ENCODE measurements around the gene FCRL1.

The FCRL1 gene

GRCh38 chr1:157774412-157774811, 45.5 kb downstream of the FCRL1 start:
- no peak overlapping the region for H3K27ac Mint-ChIP-seq
- no peaks in the 10 kb centered on the region for H3K36me3 Mint-ChIP-seq (ENCODE audit: low read depth)
- H3K27me3 Mint-ChIP-seq, result peaks cover 12% of the 10 kb centered on the region
- H3K4me3 Mint-ChIP-seq, result no peak overlapping the region
- no peaks in the 10 kb centered on the region for H3K4me1 Mint-ChIP-seq (ENCODE audit: low read depth)
- DNase-seq, result no peak
- H3K9me3 Mint-ChIP-seq, result no peaks in the 10 kb centered on the region

GRCh38 chr1:157773493-157774350, 46.2 kb downstream of the FCRL1 start:
- Mint-ChIP-seq H3K9me3 (no peaks in the 10 kb centered on the region), H3K4me3 (no peak overlapping the region), H3K27ac (no peak overlapping the region), H3K36me3 (ENCODE audit: low read depth) (no peaks in the 10 kb centered on the region), H3K4me1 (ENCODE audit: low read depth) (no peaks in the 10 kb centered on the region), H3K27me3 (peaks cover 12% of the 10 kb centered on the region)
- DNase-seq, result no peak

DNA sequence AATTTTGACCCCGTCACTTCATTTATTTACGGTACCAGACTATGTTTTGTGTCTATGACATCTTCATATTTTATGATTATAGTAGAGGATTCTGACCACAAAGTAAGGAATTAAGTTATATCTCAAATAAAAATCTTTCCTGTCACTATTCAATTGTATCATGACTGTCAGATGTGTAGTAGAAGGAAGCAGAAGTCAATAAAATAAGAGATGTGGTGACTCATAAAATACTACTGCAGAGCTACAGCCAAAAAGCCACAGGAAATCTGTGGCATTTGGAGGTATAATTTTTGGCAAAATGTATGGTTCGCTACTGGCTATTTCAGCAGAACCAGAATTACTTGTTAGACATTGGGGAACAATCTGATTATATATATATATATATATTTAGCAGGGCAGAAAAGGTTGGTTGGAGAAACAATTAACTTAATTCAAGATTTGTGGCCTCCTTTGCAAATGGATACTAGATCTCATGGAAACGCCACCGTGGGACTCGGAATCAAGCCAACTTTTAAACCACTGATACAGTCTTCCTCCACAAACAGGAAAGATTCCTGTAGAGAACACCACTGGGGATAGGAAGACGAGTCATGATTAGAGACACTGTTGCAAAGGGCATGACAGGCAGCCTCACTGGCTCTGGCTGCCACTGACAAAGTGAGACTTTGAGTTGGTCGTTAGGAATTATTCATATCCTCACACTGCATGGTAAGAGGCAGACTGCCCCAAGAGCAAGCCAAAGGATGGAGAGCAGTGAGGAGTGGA, 48.1 kb downstream of the FCRL1 start:
- DNase-seq, result no peak

DNA sequence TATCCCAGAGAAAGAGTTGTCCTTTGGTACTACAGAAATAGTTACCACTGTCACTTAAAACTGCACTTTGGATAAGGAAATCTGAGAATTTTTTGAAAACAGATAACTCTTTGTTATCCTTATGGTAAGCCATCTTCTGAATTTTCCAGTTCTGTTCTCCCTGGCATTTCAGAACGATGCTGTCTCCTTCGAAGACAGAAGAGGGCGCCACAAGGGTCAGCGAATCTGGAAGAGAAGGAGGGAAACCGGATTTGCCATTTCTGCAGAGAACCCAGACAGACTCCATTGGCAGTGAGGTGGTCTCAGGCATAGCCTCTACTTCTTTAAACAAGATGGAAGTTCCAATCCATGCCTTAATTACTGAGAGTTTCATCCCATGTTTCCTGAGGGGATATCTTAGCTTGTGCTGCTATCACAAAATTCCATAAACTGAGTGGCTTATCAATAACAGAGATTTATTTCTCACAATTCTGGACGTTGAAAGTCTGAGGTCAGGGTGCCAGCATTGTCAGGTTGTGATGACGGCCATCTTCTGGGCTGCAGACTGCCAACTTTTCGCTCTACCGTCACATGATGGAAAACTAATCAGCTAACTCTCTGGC, 49.4 kb downstream of the FCRL1 start:
- DNase-seq, result no peak
- Mint-ChIP-seq H3K9me3 (no peaks in the 10 kb centered on the region), H3K36me3 (ENCODE audit: low read depth) (no peaks in the 10 kb centered on the region), H3K4me1 (ENCODE audit: low read depth) (no peaks in the 10 kb centered on the region), H3K27me3 (peaks cover 15% of the 10 kb centered on the region), H3K27ac (no peak overlapping the region), H3K4me3 (no peak overlapping the region)

More for the DNA sequence above, 48.1 kb downstream of the FCRL1 start:
- Mint-ChIP-seq H3K27me3 (peaks cover 15% of the 10 kb centered on the region), H3K9me3 (no peaks in the 10 kb centered on the region), H3K4me1 (ENCODE audit: low read depth) (no peaks in the 10 kb centered on the region), H3K4me3 (no peak overlapping the region), H3K27ac (no peak overlapping the region), H3K36me3 (ENCODE audit: low read depth) (no peaks in the 10 kb centered on the region)

DNA sequence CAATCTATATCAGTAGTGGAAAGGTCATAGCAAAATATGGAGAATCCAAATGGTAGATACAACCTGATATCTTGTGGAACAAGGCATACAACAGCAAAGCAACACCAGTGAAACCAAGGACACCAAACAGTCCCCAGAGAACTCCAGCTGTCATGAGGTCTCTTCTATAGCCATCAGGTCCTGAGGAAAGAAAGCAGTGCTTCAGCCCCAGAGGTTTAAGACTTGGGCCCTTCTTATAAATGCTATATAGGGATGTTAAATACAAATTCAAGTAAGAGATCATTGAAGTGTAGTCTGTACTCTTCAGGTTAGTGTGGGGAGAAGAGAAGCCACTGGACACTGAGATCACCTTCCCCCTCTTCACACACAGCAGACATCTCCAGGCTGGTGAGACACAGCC, 53.1 kb downstream of the FCRL1 start:
- Mint-ChIP-seq H3K27me3 (peaks cover 19% of the 10 kb centered on the region), H3K4me3 (no peak overlapping the region), H3K4me1 (ENCODE audit: low read depth) (peaks cover 3% of the 10 kb centered on the region), H3K27ac (no peak overlapping the region), H3K36me3 (ENCODE audit: low read depth) (no peaks in the 10 kb centered on the region), H3K9me3 (no peaks in the 10 kb centered on the region)
- no peak for DNase-seq

DNA sequence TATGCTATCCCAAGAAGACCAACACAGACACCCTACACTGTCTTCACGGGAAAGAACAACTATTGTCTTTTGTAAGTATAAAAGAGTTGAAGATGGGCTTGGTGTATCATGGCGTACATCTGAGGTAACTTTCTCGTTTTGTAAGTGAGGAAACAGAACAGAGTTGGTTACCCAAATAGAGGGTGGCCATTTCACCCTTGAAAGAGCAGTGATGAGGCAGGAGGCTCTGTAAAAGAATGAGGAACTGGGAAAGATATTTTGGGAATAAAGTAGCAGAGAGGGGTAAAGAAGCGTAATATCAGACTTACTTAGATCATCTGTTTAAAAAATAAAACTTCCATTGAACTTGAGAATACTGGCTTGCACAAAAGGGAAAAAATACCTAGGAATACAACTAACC, 61.9 kb downstream of the FCRL1 start:
- DNase-seq, result no peak
- Mint-ChIP-seq H3K36me3 (ENCODE audit: low read depth) (no peaks in the 10 kb centered on the region), H3K27me3 (peaks cover 11% of the 10 kb centered on the region), H3K4me1 (ENCODE audit: low read depth) (no peaks in the 10 kb centered on the region), H3K27ac (no peak overlapping the region), H3K4me3 (no peak overlapping the region), H3K9me3 (peaks cover 7% of the 10 kb centered on the region)

DNA sequence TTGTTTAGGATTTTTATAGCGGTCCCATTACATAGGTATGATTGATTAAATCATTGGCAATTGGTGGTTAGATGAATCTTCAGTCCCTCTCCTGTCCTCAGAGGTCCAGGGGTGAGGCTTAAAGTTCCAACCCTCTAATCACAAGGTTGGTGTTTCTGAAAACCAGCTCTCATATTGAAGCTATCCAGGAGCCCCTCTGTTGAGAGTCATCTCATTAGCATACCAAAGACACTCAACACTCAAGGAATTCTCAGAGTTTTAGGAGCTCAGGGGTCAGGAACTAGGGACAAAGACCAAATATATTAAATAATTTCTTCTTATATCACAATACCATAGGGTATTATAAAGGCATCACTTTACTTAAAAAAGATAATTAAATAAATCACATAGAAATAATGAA, 66.3 kb downstream of the FCRL1 start:
- no peak for DNase-seq
- Mint-ChIP-seq H3K4me3 (no peak overlapping the region), H3K9me3 (no peaks in the 10 kb centered on the region), H3K27me3 (peaks cover 11% of the 10 kb centered on the region), H3K27ac (no peak overlapping the region), H3K36me3 (ENCODE audit: low read depth) (no peaks in the 10 kb centered on the region), H3K4me1 (ENCODE audit: low read depth) (no peaks in the 10 kb centered on the region)

DNA sequence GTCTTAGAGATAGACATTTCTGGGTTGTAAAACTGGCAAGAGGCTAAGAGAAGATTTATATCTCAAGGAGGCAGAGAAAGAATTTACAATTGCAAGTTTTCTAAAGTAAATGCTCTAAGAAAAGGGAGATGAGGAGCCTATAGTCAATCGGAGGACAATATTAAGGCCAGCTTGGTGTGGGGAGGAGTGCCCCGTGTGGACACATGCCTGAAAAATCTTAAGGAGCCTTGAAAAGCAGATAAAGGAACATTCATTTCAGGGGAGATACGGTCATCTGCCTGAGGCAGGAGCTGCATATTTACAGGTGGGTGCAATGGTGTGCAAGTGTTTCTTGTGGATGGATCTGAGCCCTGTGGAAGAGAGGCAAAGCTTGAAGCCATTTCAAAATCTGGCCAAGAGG, 68.6 kb downstream of the FCRL1 start:
- no peak overlapping the region for H3K27ac Mint-ChIP-seq
- no peak overlapping the region for H3K4me3 Mint-ChIP-seq
- no peaks in the 10 kb centered on the region for H3K9me3 Mint-ChIP-seq
- peaks cover 2% of the 10 kb centered on the region for H3K4me1 Mint-ChIP-seq (ENCODE audit: low read depth)
- no peak for DNase-seq
- H3K36me3 Mint-ChIP-seq (ENCODE audit: low read depth), result no peaks in the 10 kb centered on the region
- H3K27me3 Mint-ChIP-seq, result peaks cover 5% of the 10 kb centered on the region

GRCh38 chr1:157748262-157748817, 71.6 kb downstream of the FCRL1 start:
- Mint-ChIP-seq H3K36me3 (ENCODE audit: low read depth) (no peaks in the 10 kb centered on the region), H3K27ac (no peak overlapping the region), H3K4me3 (no peak overlapping the region), H3K9me3 (no peaks in the 10 kb centered on the region), H3K27me3 (peaks cover 8% of the 10 kb centered on the region), H3K4me1 (ENCODE audit: low read depth) (peaks cover 2% of the 10 kb centered on the region)
- DNase-seq, result no peak

Data from activated T-cell treated with anti-CD3 and anti-CD28 coated beads, Interleukin-2, amount 50 U/mL, for 24 hours (primary cell).